ENCODE results near the gene LILRA6. TPM values are rescaled to one million over a fixed set of nuclear protein-coding genes. Genes with fewer than 3 reads are reported as not detected.
"Not testable (repeated sequence)": the region's sequence is repeated elsewhere in the genome, so short reads cannot be mapped to it uniquely, and the experiment has no call there.

LILRA6 gene
- 0.75 TPM for total RNA-seq

DNA sequence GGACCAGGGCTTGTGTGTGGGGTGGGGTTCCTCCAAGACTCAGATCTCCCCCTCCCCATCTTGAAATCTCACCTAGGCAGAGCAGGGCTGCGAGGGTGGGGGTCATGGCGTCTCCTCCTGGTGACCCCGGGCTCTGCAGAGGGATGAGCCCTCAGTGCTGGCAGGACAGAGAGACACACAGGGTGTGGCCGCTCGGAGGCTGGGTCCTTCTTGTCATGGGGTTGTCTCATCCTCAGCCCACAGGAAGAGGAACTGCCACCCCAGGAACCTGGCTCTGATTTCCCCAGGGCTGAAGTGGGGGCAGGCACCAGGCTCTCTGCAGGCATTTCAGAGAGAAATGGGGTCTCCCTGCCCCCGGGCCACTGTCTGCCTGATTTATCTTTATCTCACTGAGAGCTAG is at the start of gene LILRA6:
TSS of gene LILRA6 (minus strand) at position 145 of the 400 bp plus-strand sequence.
- ATAC-seq (peak; percentile 59), DNase-seq (ENCODE audit: low spot score) (peak; percentile 45)

DNA sequence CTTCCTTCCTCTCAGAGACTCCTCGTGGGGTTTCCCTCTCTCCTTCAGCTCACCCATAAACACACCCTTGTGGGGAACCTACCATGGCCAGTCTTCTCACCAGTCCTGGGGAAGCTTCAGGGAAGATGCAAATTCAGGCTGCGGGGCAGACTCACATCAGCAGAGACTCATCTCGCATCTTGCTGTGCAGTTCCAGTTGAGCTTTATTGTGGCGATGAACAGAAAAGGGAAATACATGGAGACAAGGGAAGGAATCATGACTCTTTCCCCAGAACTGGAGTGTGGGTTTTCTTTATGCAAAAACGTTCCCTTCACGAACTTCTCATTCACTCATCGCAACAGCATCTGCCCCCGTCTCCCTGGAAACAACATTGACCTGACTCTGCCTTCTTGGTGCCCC is 46.6 kb upstream of the LILRA6 start:
- not testable (repeated sequence) for ATAC-seq
- DNase-seq (ENCODE audit: low spot score) = peak; percentile 4

DNA sequence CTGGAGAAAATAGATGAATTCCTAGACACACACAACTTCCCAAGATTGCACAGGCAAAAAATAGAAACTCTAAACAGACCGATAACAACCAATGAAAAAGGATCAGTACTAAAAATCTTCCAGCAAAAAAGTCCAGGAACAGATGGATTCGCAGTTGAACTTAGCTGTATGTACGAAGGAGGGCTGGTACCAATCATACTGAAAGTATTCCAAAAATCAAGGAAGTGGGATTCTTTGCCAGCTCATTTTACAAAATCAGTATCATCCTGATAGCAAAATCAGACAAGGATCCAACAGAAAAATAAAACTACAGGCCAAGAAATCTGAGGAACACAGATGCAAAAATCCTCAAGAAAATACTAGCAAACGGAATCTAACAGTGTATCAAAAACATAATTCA is 44.9 kb upstream of the LILRA6 start:
- no peak for DNase-seq (ENCODE audit: low spot score)
- no peak for ATAC-seq

DNA sequence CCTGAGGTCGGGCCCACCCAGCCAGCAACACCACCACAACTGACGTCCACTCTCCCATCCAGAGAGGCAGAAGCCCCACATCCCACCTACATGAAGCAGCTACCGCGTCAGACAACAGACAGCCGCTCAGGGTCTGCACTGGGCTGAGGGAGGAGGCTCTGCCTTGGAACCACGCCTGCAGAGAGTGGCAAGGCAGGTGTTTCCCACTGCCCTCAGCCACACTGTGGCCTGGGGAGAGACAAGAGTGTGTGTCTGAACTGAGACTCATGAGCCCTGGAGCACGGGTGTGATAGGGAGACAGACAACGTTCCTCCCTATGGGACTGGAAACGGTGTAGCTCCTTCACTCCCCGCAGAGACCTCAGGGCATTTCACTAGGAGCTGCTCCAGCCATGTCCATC is 43.7 kb upstream of the LILRA6 start:
- DNase-seq (ENCODE audit: low spot score); ATAC-seq: not testable (repeated sequence)

DNA sequence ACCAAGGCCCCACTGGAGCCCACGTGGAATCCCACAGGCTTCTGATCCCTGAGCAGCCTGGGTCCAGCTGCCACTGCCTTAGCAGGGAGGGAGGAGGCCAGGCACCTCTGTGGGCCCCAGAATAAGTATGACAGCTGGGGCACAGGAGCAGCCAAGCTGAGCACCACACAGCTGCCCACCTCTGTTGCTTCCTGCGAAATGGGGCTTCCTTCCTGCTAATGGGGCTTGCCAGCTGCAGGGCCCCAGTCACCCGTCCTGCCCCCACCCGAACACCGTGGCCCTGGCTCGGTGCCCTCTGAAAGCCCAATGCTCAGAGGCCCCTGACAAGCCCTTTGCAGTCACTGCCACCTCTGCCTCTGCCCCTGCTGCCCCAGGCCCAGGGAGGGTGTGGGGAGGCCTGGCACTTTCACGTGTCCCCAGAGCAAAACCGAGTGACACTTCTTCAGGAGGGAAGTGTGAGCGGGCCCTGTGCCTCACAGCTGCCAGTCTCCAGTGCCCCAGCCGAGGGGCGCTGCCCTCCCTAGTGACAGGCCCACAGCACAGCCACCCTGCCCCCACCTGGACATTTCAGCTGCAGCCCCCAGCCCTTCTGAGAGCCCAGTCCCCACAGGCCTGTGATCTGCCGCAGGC is 43.0 kb upstream of the LILRA6 start:
- ATAC-seq = peak; percentile 33
- DNase-seq (ENCODE audit: low spot score) = not testable (repeated sequence)

DNA sequence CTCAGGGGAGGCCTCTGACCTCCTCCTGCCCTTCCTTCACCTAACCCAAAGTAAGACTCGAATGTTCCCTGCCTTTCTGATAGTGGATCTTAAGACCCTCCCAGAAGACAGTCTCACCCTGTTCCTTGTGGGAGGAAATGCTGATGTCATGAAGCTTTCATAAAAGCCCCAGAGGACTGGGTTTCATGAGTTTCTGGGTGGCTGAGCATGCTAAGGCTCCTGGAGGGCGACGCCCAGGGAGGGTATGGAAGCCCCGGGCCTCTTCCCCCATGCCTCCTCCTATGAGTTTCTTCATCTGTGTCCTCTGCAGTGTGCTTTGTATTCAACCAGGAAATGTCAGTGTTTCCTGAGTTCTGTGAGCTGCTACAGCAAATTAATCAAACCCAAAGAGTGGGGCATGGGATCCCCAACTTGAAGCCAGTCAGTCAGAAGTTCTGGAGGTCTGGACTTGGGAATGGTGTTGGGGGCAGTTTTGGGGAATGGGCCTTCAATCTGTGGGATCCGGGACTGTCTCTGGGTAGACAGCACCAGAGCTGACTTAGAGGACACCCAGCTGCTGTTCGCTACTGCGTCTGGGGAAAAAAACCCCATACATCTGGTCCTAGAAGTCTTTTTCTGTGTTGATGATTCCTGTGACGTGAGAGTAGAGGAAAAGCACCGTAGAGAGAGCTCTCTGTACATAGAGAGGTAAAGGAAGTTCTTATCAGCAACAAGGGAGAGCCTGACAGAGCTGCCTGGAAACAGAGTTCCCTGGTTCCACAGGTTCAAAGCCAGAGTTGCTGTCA is 40.3 kb upstream of the LILRA6 start:
- ATAC-seq = peak; percentile 21
- DNase-seq (ENCODE audit: low spot score) = no peak

DNA sequence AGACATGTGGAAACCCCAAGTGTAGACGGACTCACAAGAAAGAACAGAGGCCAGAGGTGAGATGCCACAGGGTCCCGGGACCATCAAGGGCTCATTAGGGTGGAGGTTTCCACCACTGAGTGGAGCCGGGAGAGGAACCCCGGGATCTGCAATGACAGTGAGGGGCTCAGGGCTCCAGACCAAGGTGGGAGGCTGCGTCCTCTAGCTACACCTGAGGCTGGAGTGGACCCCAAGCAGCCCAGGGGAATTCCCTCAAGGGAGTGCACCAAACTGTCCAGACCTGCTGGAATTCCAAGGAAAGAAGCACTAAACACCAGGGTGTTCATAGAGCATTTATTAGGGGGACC is 39.1 kb upstream of the LILRA6 start:
- not testable (repeated sequence) for ATAC-seq; DNase-seq (ENCODE audit: low spot score)

DNA sequence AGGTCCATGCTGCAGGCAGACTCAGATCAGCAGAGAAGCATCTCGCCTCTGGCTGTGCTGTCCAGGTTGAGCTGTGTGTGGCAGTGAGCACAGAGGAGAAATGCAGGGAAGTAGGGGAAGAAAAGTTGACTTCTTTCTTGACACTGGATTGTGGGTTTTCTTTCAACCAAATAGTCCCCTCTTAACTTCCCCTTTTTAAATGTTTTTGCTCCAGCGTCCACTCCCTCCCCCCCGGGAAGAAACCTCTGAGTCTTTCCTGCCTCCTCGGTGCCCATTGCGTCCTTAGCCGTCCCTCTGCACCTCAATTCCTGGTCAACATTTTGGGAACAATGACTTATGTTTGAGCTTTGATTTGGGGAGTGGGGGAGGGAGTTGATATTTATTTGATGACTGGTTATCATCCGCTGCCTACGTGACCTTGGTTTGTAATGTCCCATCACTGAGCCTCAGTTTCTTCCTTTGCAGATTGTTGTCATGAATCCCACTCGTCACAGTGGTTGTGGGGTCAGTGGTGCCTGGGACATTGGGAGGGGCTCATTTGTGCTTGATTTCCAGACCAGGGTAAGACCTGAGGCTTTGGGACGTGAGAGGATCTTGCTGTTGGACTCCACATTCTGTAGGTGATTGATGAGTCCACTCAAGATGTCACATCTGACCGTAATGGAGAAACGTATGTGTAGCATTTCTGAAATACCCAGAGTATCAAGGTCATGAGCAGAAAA is 38.6 kb upstream of the LILRA6 start, which contains the start of gene LILRB2:
TSS of gene LILRB2 (minus strand) at position 104 of the 722 bp plus-strand sequence. CDS start 614 bp downstream, outside the sequence.
- ATAC-seq (no peak), DNase-seq (ENCODE audit: low spot score) (no peak)

DNA sequence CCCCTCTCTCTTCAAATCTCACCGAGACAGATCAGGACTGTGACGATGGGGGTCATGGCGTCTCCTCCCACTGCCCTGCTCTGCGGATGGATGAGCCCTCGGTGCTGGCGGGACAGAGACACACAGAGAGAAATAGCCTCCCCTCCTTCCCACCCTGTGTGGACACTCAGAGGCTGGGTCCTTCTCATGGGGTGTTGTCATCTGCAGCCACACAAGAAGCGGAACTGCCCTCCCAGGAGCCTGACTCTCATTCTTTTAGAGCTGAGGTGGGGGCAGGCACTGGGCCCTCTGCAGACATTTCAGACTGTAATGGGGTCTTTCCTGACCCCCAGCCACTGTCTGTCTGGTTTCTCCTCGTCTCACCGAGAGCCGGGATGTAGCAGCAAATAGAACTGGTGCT is 37.9 kb upstream of the LILRA6 start:
- ATAC-seq = peak; percentile 44
- not testable (repeated sequence) for DNase-seq (ENCODE audit: low spot score)

DNA sequence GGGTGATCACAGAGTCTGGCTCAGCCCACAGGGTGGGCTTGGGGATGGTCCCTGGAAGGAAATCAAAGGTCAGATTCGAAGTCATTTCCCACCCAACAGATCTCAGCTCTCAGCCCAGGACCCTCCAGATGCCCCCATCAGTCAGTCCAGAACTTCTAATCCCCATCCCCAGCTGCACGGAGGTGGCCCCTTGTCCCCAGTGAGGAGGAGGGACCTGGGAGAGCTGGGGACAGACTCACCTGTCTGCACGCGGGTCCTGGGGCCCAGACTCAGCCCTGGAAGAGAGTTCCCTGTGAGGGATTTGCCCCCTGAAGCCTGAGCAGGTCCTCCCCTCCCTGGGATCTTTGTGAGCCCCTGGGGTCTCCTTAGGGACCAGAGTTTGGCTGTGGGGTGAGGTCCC is 37.4 kb upstream of the LILRA6 start:
- DNase-seq (ENCODE audit: low spot score); ATAC-seq: not testable (repeated sequence)

DNA sequence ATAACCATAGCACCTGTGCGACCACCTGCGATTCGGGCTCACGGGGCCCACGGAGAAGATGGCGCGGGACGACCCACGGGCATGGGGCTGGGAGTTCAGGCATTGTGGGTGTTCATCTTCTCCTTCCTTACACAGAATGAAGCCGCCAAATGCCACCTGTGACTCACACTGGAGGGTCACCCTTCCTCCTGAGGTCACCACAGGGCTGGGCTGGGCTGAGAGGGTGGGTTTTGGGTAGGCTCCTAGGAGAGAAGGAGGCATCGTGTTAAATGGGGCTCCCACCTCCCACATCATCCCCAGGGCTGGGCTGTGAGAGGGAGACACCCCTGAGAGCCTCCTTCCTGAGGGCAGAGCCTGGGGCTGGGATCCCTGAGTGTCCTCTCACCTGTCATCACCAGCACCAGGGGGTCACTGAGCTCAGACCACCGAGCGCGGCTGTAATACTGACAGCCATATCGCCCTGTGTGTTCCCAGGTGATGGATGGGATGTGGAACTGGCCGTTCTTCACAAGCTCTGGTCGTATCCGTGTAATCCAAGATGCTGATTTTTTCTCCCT is 36.9 kb upstream of the LILRA6 start:
- ATAC-seq = no peak
- no peak for DNase-seq (ENCODE audit: low spot score)

DNA sequence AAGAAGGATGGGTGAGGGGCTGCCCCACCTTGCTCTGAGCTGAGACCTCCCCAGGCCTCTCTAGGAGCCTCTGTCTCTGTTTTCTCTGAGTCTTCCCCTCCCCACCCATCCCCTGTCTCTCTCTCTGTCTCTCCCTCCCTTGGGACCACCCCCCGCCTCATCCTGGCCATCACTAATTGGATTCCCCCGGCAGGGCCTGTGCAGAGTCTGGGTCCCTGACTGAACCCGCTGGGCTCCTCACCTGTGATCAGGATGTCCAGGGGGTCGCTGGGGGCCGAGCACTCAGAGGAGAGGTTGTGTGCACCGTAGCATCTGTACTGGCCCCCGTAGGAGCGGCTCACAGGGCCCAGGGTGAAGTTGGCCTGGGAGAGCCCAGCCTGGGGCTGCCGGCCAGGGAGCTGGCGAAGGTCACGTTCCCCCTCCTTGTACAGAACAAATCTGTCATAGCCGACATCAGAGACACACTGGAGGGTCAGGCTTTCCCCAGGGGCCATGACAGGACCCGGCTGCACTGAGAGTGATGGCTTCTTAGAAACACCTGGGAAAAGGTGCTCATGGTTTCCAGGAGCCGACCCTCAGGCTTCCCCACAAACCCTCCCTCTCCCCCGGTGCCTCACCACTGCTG is 36.1 kb upstream of the LILRA6 start:
- not testable (repeated sequence) for ATAC-seq; DNase-seq (ENCODE audit: low spot score)

DNA sequence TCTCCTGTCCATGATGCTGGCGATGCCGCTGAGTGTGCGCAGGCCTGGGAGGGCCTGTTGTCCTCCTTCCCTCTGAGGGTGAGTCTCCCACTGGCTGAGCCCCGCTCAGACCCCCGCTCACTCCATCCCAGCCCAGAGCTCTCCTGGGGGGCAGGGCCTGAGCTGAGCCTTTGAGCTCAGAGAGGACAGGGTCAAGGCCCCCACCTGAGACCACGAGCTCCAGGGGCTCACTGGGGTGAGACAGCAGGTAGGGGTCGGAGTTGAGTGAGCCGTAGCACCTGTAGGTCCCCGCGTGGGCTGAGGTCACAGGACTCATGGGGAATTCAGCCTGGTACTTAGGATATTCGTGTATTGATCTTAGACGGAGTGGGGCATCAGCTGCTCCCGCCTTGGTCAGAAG is 35.5 kb upstream of the LILRA6 start:
- DNase-seq (ENCODE audit: low spot score); ATAC-seq: not testable (repeated sequence)

DNA sequence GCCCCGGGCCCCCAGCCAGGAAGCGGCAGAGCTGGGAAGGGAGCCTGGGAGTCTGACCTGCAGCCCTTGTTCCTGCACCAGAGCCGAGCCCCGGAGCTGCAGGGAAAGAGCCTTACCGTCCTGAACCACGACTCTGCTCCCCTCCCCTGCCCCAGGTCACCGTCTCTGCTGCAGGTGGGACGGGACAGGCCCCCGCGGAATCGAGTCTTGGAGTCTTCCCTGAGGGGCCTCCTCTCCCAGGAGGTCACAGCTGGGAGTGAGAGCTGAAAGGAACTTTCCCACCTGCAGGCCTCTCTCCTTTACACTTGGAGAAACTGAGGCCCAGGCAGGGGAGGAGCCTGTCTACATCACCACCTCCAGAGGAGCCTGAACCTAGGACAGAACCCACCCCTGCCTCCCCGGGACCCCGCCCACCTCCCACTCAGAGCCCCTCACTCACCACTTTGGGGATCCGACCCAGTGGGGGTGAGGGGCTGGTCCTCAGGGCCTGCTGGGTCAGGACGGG is 34.6 kb upstream of the LILRA6 start:
- ATAC-seq; DNase-seq (ENCODE audit: low spot score): not testable (repeated sequence)

DNA sequence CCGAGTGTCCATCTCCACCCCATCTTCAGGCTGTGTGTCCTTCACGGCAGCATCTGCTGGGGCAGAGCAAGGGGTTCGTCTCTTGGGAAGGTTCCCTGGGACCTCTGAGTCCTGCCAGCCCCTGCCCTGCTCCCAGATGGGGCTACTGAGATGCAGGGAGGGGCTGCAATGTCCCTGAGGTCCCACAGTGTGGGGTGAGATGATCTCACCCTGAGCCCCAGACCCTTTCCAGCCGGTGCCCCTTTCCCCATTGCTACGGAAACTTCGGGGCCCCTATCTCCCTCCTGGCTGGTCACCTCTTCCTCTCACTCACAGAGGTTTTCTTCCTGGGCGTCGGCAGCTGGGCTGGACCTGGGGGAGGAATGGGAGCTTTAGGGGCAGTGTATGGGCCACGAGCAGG is 33.4 kb upstream of the LILRA6 start:
- DNase-seq (ENCODE audit: low spot score) = no peak
- ATAC-seq = no peak

DNA sequence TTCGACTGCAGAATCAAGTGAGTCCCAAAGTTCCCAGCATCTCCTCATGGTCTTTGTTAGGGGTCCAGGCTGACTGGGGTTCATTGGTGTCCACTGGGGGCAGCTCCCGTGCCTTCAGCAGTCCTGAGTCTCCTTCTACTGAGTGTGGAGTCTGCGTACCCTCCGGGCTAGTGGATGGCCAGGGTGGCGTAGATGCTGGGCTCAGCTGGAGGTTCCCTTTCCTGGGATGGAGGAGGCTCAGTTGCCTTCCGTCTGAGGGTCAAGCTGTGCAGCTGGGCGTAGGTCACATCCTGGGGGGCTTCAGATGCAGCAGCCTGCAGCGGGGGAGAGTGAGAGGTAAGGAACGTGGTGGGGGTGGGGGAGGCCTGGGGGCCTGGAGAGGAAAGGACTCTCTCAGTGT is 31.9 kb upstream of the LILRA6 start:
- not testable (repeated sequence) for DNase-seq (ENCODE audit: low spot score); ATAC-seq

DNA sequence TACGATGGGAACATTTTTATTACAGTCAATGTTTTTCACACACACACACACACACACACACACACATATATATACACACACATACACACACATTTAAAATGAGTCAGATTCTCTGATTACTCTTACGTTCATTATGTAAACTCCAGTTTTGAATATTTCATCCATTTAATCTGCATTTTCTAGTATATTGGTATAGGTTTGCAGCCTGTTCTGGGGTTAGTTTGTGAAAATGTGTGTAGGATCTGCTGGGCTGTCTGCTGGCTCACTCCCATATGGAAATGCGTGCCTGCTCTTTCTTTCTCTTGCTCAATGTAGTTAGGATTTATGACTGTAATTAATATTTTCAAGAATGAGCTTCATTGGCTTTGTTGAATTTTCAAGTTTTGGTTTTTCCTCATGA is 31.2 kb upstream of the LILRA6 start:
- DNase-seq (ENCODE audit: low spot score) (no peak), ATAC-seq (no peak)

DNA sequence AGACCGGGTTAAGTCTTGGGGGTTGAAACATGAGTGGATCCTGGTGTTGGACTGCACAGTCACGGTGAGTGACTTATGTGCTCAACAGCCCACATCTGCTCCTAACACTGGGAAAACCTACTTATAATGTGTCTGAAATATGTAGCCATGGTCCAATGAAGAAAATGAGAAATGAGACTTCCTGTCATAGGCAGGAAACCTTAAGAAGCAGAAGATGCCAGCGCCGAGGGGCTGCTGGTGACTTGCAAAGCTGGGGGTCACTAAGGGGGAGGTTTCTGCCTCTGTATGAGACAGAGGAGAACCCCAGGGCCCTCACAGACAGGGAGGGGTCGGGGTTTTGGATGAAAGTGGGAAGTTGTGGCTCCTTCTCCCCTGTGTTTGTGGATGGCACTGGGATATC is 29.6 kb upstream of the LILRA6 start:
- ATAC-seq; DNase-seq (ENCODE audit: low spot score): not testable (repeated sequence)

DNA sequence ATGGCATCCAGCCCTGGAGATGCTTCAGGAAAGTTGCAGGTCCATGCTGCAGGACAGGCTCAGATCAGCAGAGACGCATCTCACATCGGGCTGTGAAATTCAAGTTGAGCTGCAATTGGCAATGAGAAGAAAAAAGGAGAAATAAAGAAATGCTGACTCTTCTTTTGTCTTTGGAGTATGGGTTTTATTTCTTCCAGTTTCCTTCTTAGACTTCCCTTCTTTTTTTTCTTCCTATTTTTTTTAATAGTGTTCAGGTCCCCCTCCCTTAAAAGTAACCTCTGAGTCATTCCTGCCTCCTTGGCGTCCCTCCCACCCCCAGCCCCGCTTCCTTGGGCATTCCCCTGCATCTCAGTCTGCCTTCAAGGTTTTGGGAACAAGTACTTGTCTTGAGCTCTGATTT is 29.0 kb upstream of the LILRA6 start:
- ATAC-seq = peak; percentile 19

DNA sequence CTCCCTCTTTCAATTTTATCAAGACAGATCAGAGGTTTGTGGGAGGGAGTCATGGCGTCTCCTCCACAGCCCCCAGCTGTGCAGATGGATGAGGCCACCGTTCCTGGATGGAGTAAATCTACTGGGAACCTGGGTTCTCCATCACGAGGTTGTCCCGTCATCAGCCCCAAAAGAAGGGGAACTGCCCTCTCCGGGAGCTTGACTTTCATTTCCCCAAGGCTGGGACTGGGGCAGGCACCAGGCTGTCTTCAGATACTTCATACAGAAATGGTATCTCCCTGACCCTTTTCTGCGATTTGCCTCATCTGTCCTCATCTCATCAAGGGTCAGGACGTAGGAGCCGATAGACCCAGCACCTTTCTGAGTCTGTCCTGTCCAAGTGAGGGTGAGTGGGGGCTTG is 28.5 kb upstream of the LILRA6 start:
- ATAC-seq = peak; percentile 41
- DNase-seq (ENCODE audit: low spot score) = no peak

More for the DNA sequence above, 29.0 kb upstream of the LILRA6 start:
- not testable (repeated sequence) for DNase-seq (ENCODE audit: low spot score)
